Measurements from ENCODE around the gene CCND2.

CCND2 gene

GRCh38 chr12:4279198-4279690 lies 5.7 kb downstream of the CCND2 start:
- Histone ChIP-seq H3K4me1 (ENCODE audit: control insufficient read depth, insufficient read depth, low read length) (peaks cover 5% of the 10 kb centered on the region), H3K4me2 (ENCODE audit: low read length) (no peak overlapping the region), H3K27me3 (ENCODE audit: control insufficient read depth, insufficient read depth, low read length) (peaks cover 46% of the 10 kb centered on the region), H3K36me3 (ENCODE audit: insufficient read depth, low read length) (no peaks in the 10 kb centered on the region), H3K9me3 (replicated peaks; ENCODE audit: low read length) (no peaks in the 10 kb centered on the region), H3K9ac (ENCODE audit: low read depth, low read length) (no peak overlapping the region), H3K4me3 (ENCODE audit: low read length) (no peak overlapping the region)

GRCh38 chr12:4280351-4281163 lies 7.0 kb downstream of the CCND2 start:
- Histone ChIP-seq H3K9me3 (replicated peaks; ENCODE audit: low read length) (no peaks in the 10 kb centered on the region), H3K4me3 (ENCODE audit: low read length) (no peak overlapping the region), H3K4me2 (ENCODE audit: low read length) (no peak overlapping the region), H3K4me1 (ENCODE audit: control insufficient read depth, insufficient read depth, low read length) (no peaks in the 10 kb centered on the region), H3K9ac (ENCODE audit: low read depth, low read length) (no peak overlapping the region), H3K36me3 (ENCODE audit: insufficient read depth, low read length) (no peaks in the 10 kb centered on the region), H3K27me3 (ENCODE audit: control insufficient read depth, insufficient read depth, low read length) (peaks cover 34% of the 10 kb centered on the region)

GRCh38 chr12:4281173-4281654 lies 7.7 kb downstream of the CCND2 start:
- Histone ChIP-seq H3K4me3 (ENCODE audit: low read length) (no peak overlapping the region), H3K4me1 (ENCODE audit: control insufficient read depth, insufficient read depth, low read length) (no peaks in the 10 kb centered on the region), H3K4me2 (ENCODE audit: low read length) (no peak overlapping the region), H3K27me3 (ENCODE audit: control insufficient read depth, insufficient read depth, low read length) (peaks cover 27% of the 10 kb centered on the region), H3K9ac (ENCODE audit: low read depth, low read length) (no peak overlapping the region), H3K9me3 (replicated peaks; ENCODE audit: low read length) (no peaks in the 10 kb centered on the region), H3K36me3 (ENCODE audit: insufficient read depth, low read length) (no peaks in the 10 kb centered on the region)

GRCh38 chr12:4282103-4282891 lies 8.7 kb downstream of the CCND2 start:
- H3K4me3 ChIP-seq (ENCODE audit: low read length) = no peak overlapping the region
- H3K9ac ChIP-seq (ENCODE audit: low read depth, low read length) = no peak overlapping the region
- H3K36me3 ChIP-seq (ENCODE audit: insufficient read depth, low read length) = no peaks in the 10 kb centered on the region
- H3K9me3 ChIP-seq (replicated peaks; ENCODE audit: low read length) = no peaks in the 10 kb centered on the region
- peaks cover 21% of the 10 kb centered on the region for H3K27me3 ChIP-seq (ENCODE audit: control insufficient read depth, insufficient read depth, low read length)
- no peak overlapping the region for H3K4me2 ChIP-seq (ENCODE audit: low read length)
- no peaks in the 10 kb centered on the region for H3K4me1 ChIP-seq (ENCODE audit: control insufficient read depth, insufficient read depth, low read length)

- H3K27me3 ChIP-seq (ENCODE audit: control insufficient read depth, insufficient read depth, low read length) = peaks cover 19% of the 10 kb centered on the region
- no peak overlapping the region for H3K9ac ChIP-seq (ENCODE audit: low read depth, low read length)
- H3K36me3 ChIP-seq (ENCODE audit: insufficient read depth, low read length) = no peaks in the 10 kb centered on the region
- H3K9me3 ChIP-seq (replicated peaks; ENCODE audit: low read length) = no peaks in the 10 kb centered on the region
- no peak overlapping the region for H3K4me3 ChIP-seq (ENCODE audit: low read length)
- H3K4me1 ChIP-seq (ENCODE audit: control insufficient read depth, insufficient read depth, low read length) = no peaks in the 10 kb centered on the region
- no peak overlapping the region for H3K4me2 ChIP-seq (ENCODE audit: low read length)
Observed at GRCh38 chr12:4282892-4283511, 9.4 kb downstream of the CCND2 start.

GRCh38 chr12:4283512-4284255 lies 10.1 kb downstream of the CCND2 start:
- no peaks in the 10 kb centered on the region for H3K4me1 ChIP-seq (ENCODE audit: control insufficient read depth, insufficient read depth, low read length)

GRCh38 chr12:4284306-4284705 lies 10.7 kb downstream of the CCND2 start:
- no peak overlapping the region for H3K4me3 ChIP-seq (ENCODE audit: low read length)
- no peaks in the 10 kb centered on the region for H3K4me1 ChIP-seq (ENCODE audit: control insufficient read depth, insufficient read depth, low read length)
- H3K4me2 ChIP-seq (ENCODE audit: low read length) = no peak overlapping the region
- H3K9me3 ChIP-seq (replicated peaks; ENCODE audit: low read length) = no peaks in the 10 kb centered on the region
- H3K27me3 ChIP-seq (ENCODE audit: control insufficient read depth, insufficient read depth, low read length) = peaks cover 6% of the 10 kb centered on the region
- H3K36me3 ChIP-seq (ENCODE audit: insufficient read depth, low read length) = no peaks in the 10 kb centered on the region
- no peak overlapping the region for H3K9ac ChIP-seq (ENCODE audit: low read depth, low read length)

More at GRCh38 chr12:4283512-4284255, 10.1 kb downstream of the CCND2 start:
- H3K9ac ChIP-seq (ENCODE audit: low read depth, low read length) = no peak overlapping the region
- no peak overlapping the region for H3K4me2 ChIP-seq (ENCODE audit: low read length)
- H3K9me3 ChIP-seq (replicated peaks; ENCODE audit: low read length) = no peaks in the 10 kb centered on the region
- peaks cover 12% of the 10 kb centered on the region for H3K27me3 ChIP-seq (ENCODE audit: control insufficient read depth, insufficient read depth, low read length)
- no peak overlapping the region for H3K4me3 ChIP-seq (ENCODE audit: low read length)
- no peaks in the 10 kb centered on the region for H3K36me3 ChIP-seq (ENCODE audit: insufficient read depth, low read length)

- no peak overlapping the region for H3K9ac ChIP-seq (ENCODE audit: low read depth, low read length)
- no peaks in the 10 kb centered on the region for H3K36me3 ChIP-seq (ENCODE audit: insufficient read depth, low read length)
- H3K9me3 ChIP-seq (replicated peaks; ENCODE audit: low read length) = no peaks in the 10 kb centered on the region
- no peaks in the 10 kb centered on the region for H3K4me1 ChIP-seq (ENCODE audit: control insufficient read depth, insufficient read depth, low read length)
- H3K27me3 ChIP-seq (ENCODE audit: control insufficient read depth, insufficient read depth, low read length) = peaks cover 5% of the 10 kb centered on the region
- no peak overlapping the region for H3K4me2 ChIP-seq (ENCODE audit: low read length)
- H3K4me3 ChIP-seq (ENCODE audit: low read length) = no peak overlapping the region
Observed at GRCh38 chr12:4285070-4285469, 11.5 kb downstream of the CCND2 start.

- Histone ChIP-seq H3K36me3 (ENCODE audit: insufficient read depth, low read length) (no peaks in the 10 kb centered on the region), H3K4me1 (ENCODE audit: control insufficient read depth, insufficient read depth, low read length) (no peaks in the 10 kb centered on the region)
Observed at GRCh38 chr12:4286228-4286627, 12.7 kb downstream of the CCND2 start.

GRCh38 chr12:4286771-4287317 lies 13.3 kb downstream of the CCND2 start:
- Histone ChIP-seq H3K4me1 (ENCODE audit: control insufficient read depth, insufficient read depth, low read length) (no peaks in the 10 kb centered on the region), H3K9me3 (replicated peaks; ENCODE audit: low read length) (no peaks in the 10 kb centered on the region), H3K4me3 (ENCODE audit: low read length) (no peak overlapping the region), H3K36me3 (ENCODE audit: insufficient read depth, low read length) (no peaks in the 10 kb centered on the region), H3K9ac (ENCODE audit: low read depth, low read length) (no peak overlapping the region), H3K27me3 (ENCODE audit: control insufficient read depth, insufficient read depth, low read length) (peaks cover 13% of the 10 kb centered on the region), H3K4me2 (ENCODE audit: low read length) (no peak overlapping the region)

More at GRCh38 chr12:4286228-4286627, 12.7 kb downstream of the CCND2 start:
- Histone ChIP-seq H3K9me3 (replicated peaks; ENCODE audit: low read length) (no peaks in the 10 kb centered on the region), H3K27me3 (ENCODE audit: control insufficient read depth, insufficient read depth, low read length) (peaks cover 12% of the 10 kb centered on the region), H3K9ac (ENCODE audit: low read depth, low read length) (no peak overlapping the region), H3K4me2 (ENCODE audit: low read length) (no peak overlapping the region), H3K4me3 (ENCODE audit: low read length) (no peak overlapping the region)
